ENCODE measurements around the gene PCDHB4.
A peak's percentile ranks its signal among the peaks of the same experiment; 100 is the strongest.

GRCh38 chr5:141121563-141121962, at the start of gene PCDHB4:
- no peak for TF ChIP-seq ATF3 (IDR thresholded peaks at IDR 0.05; ENCODE audit: insufficient read depth, low read depth, low read length)
- TF ChIP-seq RXRA (IDR thresholded peaks at IDR 0.05; ENCODE audit: insufficient read depth, low read depth, low read length), result no peak
- no peak for TF ChIP-seq POLR2A (IDR thresholded peaks at IDR 0.05; ENCODE audit: control extremely low read depth in 1 of 2, low read depth in 2 of 2, low read length in 2 of 2)
- TF ChIP-seq SP1 (IDR thresholded peaks at IDR 0.05; ENCODE audit: low read depth, low read length), result no peak
- TF ChIP-seq CEBPB (IDR thresholded peaks at IDR 0.05; ENCODE audit: low read depth, low read length), result no peak
- TF ChIP-seq CTCF (IDR thresholded peaks at IDR 0.05; ENCODE audit: control extremely low read depth in 1 of 3, insufficient read depth in 1 of 3, low read depth in 1 of 3, low read length in 3 of 3), result peak; percentile 10 to 70 (median 63); a peak in 3 of 4 replicates
- TF ChIP-seq EZH2 (IDR thresholded peaks at IDR 0.05; ENCODE audit: low read depth, low read length, severe bottlenecking), result no peak
- no peak for TF ChIP-seq ATF2 (IDR thresholded peaks at IDR 0.05; ENCODE audit: low read length)
- TF ChIP-seq NANOG (IDR thresholded peaks at IDR 0.05; ENCODE audit: insufficient read depth, low read depth, low read length, poor library complexity, severe bottlenecking), result no peak
- TF ChIP-seq CHD2 (IDR thresholded peaks at IDR 0.05; ENCODE audit: low read length), result no peak
- TF ChIP-seq TBP (IDR thresholded peaks at IDR 0.05; ENCODE audit: low read depth, low read length), result no peak
- TF ChIP-seq HDAC6 (IDR thresholded peaks at IDR 0.05; ENCODE audit: low read depth, low read length), result no peak
- no peak for TF ChIP-seq TAF1 (IDR thresholded peaks at IDR 0.05; ENCODE audit: low read depth, low read length)
- TF ChIP-seq GABPA (IDR thresholded peaks at IDR 0.05; ENCODE audit: borderline replicate concordance, insufficient read depth, low read length), result no peak

Data from H1 (cell line).